Left forelimb (tissue), 1 donor: Measurements from ENCODE around the gene STK24.

Source experiments
- DNase-seq: peaks from one replicate; pipeline ENCODE4 v3.0.0-alpha.2; 2018; ENCODE audit warnings: low spot score

The STK24 gene

DNA sequence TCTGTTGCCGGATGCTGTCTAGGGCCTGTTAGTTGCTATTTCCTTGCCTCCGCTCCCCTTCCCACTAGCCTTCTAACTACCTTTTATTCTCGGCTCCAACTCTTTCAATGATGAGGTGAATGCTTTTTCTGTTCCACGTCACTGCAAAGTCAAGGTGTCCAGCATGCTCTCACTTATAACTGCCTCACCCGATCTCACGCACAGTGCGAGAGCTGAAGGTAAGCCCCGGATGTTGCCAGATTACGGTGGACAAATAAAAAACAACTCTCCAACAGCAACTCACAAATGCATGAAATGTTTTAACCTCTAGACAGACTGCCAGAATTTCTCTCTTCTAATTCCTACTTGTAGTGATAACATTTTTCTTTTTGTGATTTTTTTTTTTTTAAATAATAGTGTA is 169.9 kb downstream of the STK24 start:
- no peak for DNase-seq

DNA sequence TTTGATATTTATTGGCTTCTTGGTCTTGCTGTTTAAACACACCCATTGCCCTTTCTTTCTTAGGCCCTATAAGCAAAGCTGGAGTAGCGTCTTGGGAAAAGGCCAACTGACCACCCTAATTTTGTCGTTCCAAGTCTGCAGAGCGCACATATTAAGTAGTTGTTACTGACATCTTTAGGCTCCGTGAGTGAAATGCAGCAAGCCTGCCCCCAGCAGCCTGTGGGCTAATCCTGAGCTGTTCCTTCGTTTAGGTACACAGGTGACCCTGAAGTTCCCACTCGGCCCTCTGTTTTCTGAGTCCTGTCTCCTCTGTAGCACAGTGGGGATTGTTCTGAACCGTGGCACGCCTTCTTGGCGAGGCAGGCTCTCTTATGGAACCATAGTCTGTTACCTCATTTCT is 170.5 kb downstream of the STK24 start:
- no peak for DNase-seq

DNA sequence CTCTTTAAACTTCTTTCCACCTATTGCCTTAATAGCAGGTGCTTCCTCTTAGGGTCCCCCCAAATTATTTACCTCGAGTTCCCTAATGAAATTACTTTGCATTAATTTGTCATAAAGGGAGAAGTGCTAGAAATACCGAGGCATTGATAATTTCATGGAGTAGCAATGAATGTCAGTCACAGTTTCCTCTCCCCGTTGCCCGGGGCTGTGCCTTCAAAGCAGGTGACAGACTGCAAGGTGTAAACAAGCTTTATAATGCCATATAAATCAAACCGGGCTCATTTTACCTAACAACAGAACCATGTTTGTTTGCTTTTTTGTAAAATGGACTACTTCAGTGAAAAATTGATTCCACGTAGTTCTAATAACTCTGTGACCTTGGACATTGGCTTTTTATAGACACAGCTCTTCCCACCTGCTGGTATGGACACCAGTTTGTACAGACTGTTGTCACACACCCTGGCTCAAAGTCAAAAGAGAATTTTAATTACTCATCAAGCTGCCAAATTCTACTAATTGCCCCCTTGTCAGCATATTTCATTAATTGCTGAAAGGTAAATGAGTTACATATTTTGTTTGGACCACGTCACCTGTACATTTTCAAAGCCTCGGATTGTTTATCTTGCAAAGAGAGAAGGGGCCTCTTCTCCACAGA is 171.1 kb downstream of the STK24 start:
- no peak for DNase-seq

DNA sequence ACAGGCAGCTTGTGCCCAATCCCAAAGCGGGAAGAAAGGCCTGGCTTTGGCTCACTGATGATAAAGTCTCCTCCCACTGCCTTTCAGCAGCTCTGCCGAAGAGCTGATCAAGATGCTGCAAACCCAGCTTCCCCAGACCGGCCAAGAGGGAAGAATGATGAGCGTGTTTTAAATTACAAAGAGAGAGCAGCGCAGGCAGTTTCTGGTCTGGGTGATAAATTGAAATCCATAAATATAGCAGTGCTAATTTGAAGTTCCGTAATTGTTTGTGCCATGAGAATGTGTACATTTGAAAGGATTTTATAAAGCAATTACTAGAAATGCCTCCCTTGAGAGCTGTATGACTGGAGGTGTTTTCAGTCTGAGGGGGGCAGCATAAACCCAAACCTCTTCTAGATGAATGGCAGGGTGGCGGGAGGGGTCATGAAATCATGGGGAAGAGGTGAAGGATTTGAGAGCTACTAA is 171.8 kb downstream of the STK24 start:
- no peak for DNase-seq

DNA sequence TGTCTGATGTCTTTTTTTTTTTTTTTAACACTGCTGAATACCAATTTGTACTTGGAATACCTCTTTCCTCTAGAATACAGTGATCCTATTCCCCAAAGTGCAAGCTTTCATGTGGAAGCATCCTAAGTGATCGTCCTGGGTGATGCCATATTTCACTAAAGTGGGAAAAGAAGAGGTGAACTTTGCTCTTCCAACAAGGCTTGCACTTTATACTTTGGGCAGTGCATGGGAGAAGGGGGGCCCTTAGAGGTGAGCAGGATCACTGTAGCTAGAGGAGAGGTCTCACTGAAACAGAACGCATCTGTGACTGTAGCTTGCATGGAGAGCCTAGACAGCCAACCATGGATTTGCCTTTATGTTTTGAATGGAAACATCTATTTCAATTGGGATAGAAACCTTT is 173.8 kb downstream of the STK24 start:
- no peak for DNase-seq

DNA sequence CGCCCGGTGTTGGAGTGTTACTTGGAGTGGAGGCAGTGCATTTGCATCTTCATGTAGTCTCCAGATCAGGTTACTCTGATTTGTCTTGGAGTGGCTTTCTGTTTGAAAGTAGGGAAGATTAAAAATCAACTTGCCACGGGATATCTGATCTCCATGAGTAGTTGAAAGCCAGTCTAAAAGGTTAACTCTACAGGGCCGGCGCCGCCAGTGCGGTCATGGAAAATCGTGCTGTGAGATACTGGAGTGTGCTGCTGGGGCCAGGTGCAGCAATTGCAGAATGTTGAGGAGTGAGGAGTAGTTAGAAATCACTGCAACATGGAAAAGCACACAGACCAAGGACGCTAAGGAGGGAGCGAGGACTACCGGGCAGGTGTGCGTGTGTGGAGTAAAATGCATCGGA is 175.0 kb downstream of the STK24 start:
- no peak for DNase-seq

DNA sequence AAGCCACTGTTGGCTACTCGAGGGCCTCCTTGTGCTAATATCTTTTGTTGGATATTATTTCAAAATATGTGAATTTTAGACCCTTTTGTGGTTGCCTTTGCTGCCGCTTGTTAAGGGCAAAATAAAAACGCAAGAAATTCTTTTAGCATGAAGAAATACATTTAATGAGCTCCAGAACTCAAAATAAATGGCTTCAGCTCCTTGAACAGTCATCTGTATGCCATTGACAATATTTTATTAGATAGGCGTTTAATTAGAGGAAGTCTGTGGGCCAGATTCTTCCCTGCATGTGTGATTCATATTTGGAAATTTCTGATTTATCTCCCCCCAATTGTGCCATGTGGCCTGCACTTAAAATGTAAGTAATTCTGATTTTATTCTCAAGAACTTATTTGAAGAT is 177.2 kb downstream of the STK24 start:
- DNase-seq, result no peak

DNA sequence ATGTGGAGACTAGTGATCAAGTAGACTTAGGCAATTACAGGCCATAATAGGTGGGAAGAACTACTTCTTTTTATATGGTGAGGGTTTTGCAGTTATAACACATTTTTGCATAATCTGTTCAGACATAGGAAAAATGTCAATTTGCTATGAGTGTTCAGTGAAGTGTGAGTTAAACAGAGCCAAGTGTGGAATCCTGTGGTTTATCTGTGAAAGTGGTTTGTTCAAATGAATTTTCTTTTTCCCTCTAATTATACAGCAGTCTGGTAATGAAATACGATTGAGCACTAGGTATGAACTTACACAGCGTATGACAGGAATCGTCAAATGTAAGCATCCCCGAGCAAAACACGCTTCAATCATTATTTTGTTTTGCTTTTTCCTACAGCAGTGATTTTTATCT is 178.3 kb downstream of the STK24 start:
- no peak for DNase-seq

DNA sequence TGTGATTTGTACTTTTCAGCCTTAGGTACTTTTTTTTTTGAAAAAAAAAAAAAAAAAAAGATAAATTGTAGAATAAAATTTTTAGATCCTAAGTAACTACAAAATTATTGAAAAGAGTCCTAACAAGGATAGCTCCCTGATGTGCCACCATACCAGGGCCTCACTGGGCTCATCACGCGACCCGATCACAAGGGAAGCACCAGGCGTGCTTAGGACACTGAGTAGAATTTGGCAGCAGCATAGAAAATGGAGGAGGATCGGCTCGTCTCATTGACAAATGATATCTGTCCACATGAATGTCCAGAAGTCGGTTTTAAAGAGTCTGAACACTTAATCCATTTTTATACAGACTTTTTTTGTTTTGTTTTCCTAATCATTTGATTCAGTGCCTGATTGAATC is 179.0 kb downstream of the STK24 start:
- no peak for DNase-seq

DNA sequence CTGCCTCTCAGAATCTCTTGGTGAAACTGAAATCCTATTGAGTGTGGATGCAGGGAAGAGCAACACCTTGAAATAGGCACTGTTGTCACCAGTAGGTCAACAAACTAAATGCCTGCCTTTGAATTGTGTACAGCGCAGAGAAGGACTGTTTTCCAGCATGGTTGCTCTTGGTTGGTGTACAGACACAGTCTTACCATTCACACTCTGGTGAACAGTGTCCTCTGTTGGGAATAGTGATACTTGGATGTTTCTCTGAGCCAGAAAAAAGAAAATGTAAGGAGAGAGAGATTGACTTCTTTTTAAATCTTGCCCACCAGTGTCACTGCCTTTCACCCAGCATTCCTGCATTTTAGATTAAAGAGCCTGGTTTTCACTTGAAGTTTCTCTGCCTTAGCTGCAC is 179.7 kb downstream of the STK24 start:
- DNase-seq, result no peak

DNA sequence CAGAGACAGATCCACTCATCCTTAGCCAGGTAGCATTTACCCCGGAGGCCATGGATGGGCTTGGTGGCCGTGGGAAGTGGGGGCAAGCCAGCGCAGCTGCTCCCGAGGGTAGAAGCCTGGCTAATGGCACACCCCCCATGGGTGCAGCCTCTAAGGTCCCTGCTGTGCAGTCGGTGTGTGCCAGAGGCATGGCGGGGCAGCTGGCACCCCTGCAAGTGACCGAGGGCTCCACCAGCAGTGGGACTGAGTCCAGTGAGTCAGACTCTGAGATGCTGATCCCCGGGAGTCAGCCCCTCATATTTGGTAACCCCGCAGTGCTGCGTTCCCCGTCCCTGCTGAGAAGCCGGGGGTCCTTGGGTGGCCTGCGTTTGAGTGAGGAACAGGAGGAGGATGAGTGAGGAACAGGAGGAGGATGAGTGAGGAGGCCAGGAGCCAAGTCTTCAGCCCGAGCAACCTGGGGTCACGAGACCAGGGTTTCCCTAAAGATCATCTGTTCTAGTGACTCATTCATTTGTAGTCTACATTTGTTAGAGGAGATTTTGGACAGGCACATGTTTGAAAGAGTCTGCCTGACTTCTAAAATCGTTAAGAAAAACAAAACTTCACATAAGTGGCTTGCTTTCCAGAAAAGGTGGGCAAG is 180.7 kb downstream of the STK24 start:
- DNase-seq, result no peak
